GM12878 (cell line): ENCODE results near the gene DGAT2. TPM values are rescaled to one million over a fixed set of nuclear protein-coding genes. Genes with fewer than 3 reads are reported as not detected.

Experiments
- ATAC-seq: fragments of 200-7000 bp; cut with Tn5 transposase; 3 replicates; pipeline ENCODE4 v1.9.1; 2020; ENCODE audit warnings: mild to moderate bottlenecking, moderate library complexity
- BruUV-seq: library from RNA; stranded (reverse); fragments of 400-500 nt; replicated peaks from 2 replicates; lab custom pipeline; 2021; lab: Mats Ljungman, UMichigan
- CTCF ChIA-PET: fragments of 300-600 bp; sonication (Branson Sonifier 250); formaldehyde crosslinking; extraction: SDS; loops from one replicate; lab custom pipeline; 2021; ENCODE audit warnings: inconsistent platforms; lab: Yijun Ruan, JAX
- POLR2A ChIA-PET: fragments of 350-600 bp; formaldehyde crosslinking; extraction: SDS; loops from one replicate; lab custom pipeline; 2021; ENCODE audit warnings: inconsistent platforms; lab: Charles Lee
- RAD21 ChIA-PET: fragments of 300-600 bp; sonication (Branson Sonifier 250); formaldehyde crosslinking; loops from one replicate; lab custom pipeline; 2023; ENCODE audit warnings: antibody characterized with exemption; ENCODE audit not compliant: unreplicated experiment; lab: Charles Lee
- SMC1A ChIA-PET: fragments of 300-600 bp; sonication (Branson Sonifier 250); formaldehyde crosslinking; loops from one replicate; lab custom pipeline; 2023; ENCODE audit not compliant: unreplicated experiment, uncharacterized antibody; lab: Charles Lee
- DNase-seq: peaks from one replicate; pipeline ENCODE4 v3.0.0-alpha.2; 2011; ENCODE audit warnings: low read depth, low spot score
- FAIRE-seq: peaks from 3 replicates; lab custom pipeline; 2011; peaks lifted over from hg19 to GRCh38; lab: Jason Lieb, UNC
- H2AFZ ChIP-seq: 2 replicates; pipeline ENCODE4 v1.6.0; 2011; ENCODE audit warnings: low read depth, low read length, control low read depth; ENCODE audit not compliant: control insufficient read depth
- H3K27ac ChIP-seq: 2 replicates; pipeline ENCODE4 v1.5.1; 2011; ENCODE audit warnings: control low read depth; ENCODE audit not compliant: control insufficient read depth, insufficient read depth
- H3K27me3 ChIP-seq, 2 experiments: replicated peaks in 1 of 2; 2 replicates each; pipeline versions ENCODE4 v1.6.0 to v1.6.1; 2011; ENCODE audit warnings: low read length in 1 of 2; ENCODE audit not compliant: control insufficient read depth in 2 of 2, insufficient read depth in 2 of 2
- H3K36me3 ChIP-seq, 2 experiments: 2 replicates each; pipeline ENCODE4 v1.5.1; 2011; ENCODE audit warnings: low read length in 1 of 2; ENCODE audit not compliant: control insufficient read depth in 2 of 2, insufficient read depth in 2 of 2
- H3K4me1 ChIP-seq: 2 replicates; pipeline ENCODE4 v1.6.1; 2011; ENCODE audit warnings: mild to moderate bottlenecking, low read length, moderate library complexity, mixed read lengths; ENCODE audit not compliant: control insufficient read depth, insufficient read depth
- H3K4me2 ChIP-seq: 2 replicates; pipeline ENCODE4 v1.6.0; 2011; ENCODE audit warnings: control low read depth; ENCODE audit not compliant: control insufficient read depth, insufficient read depth
- H3K4me3 ChIP-seq: fragments of 200-600 bp; sonication (generic); 2 replicates; pipeline ENCODE4 v1.5.1; 2016
- H3K79me2 ChIP-seq: 2 replicates; pipeline ENCODE4 v1.6.0; 2011; ENCODE audit warnings: low read length; ENCODE audit not compliant: control insufficient read depth, insufficient read depth
- H3K9ac ChIP-seq: 2 replicates; pipeline ENCODE4 v1.8.0; 2011; ENCODE audit warnings: low read length, control low read depth, mixed read lengths; ENCODE audit not compliant: control insufficient read depth, insufficient read depth
- H3K9me3 ChIP-seq: replicated peaks from 3 replicates; pipeline ENCODE4 v1.5.1; 2011; ENCODE audit warnings: mild to moderate bottlenecking, low read length; ENCODE audit not compliant: control insufficient read depth, insufficient read depth
- H4K20me1 ChIP-seq: 2 replicates; pipeline ENCODE4 v1.6.0; 2011; ENCODE audit not compliant: control insufficient read depth, insufficient read depth
- EED ChIP-seq: sonication (generic); IDR thresholded peaks from 2 replicates; pipeline ENCODE4 v1.6.1; 2016; ENCODE audit warnings: antibody characterized with exemption, low read depth
- FOS ChIP-seq: IDR thresholded peaks from 3 replicates; pipeline ENCODE4 v1.6.1; 2011; ENCODE audit warnings: borderline replicate concordance; ENCODE audit not compliant: insufficient read length; ENCODE audit errors: extremely low read depth
- HCFC1 ChIP-seq: fragments of 150-350 bp; IDR thresholded peaks from 2 replicates; pipeline ENCODE4 v1.6.1; 2014; ENCODE audit warnings: low read length
- IRF3 ChIP-seq: fragments of 450-650 bp; IDR thresholded peaks from 2 replicates; pipeline ENCODE4 v1.6.1; 2014; ENCODE audit warnings: mild to moderate bottlenecking
- JUND ChIP-seq: IDR thresholded peaks from 2 replicates; pipeline ENCODE4 v1.6.1; 2012; ENCODE audit warnings: low read depth, mild to moderate bottlenecking, low read length, improper control_type of control experiment, moderate library complexity
- MAX ChIP-seq: IDR thresholded peaks from 2 replicates; pipeline ENCODE4 v1.6.1; 2012; ENCODE audit warnings: low read depth, low read length, improper control_type of control experiment
- PBX3 ChIP-seq: IDR thresholded peaks from 2 replicates; pipeline ENCODE4 v1.6.1; 2011; ENCODE audit warnings: mild to moderate bottlenecking, low read depth, low read length, moderate library complexity; ENCODE audit not compliant: insufficient replicate concordance
- POLR2AphosphoS2 ChIP-seq: IDR thresholded peaks from 2 replicates; pipeline ENCODE4 v1.6.1; 2011; ENCODE audit warnings: low read depth, mild to moderate bottlenecking, low read length, improper control_type of control experiment, moderate library complexity
- RELB ChIP-seq: fragments of 450-650 bp; IDR thresholded peaks from 2 replicates; pipeline ENCODE4 v1.6.1; 2017; ENCODE audit warnings: low read depth, mild to moderate bottlenecking, moderate library complexity
- RFX5 ChIP-seq: IDR thresholded peaks from 2 replicates; pipeline ENCODE4 v1.6.1; 2011; ENCODE audit warnings: low read depth, low read length, improper control_type of control experiment
- SMAD1 ChIP-seq: fragments of 450-650 bp; IDR thresholded peaks from 2 replicates; pipeline ENCODE4 v1.6.1; 2018; ENCODE audit warnings: mild to moderate bottlenecking, low read depth; ENCODE audit not compliant: partially characterized antibody
- SPI1 ChIP-seq: IDR thresholded peaks from 2 replicates; pipeline ENCODE4 v1.6.1; 2011; ENCODE audit warnings: low read depth, mild to moderate bottlenecking, low read length, moderate library complexity, borderline replicate concordance; ENCODE audit not compliant: insufficient read depth
- STAT1 ChIP-seq: fragments of 450-650 bp; conservative IDR thresholded peaks from 2 replicates; pipeline ENCODE4 v1.6.1; 2014; ENCODE audit warnings: antibody characterized with exemption, mild to moderate bottlenecking
- TCF7 ChIP-seq: IDR thresholded peaks from 2 replicates; pipeline ENCODE4 v1.6.1; 2014; ENCODE audit warnings: antibody characterized with exemption, borderline replicate concordance
- ZNF274 ChIP-seq: IDR thresholded peaks from one replicate; pipeline ENCODE4 v1.8.0; 2011; ENCODE audit not compliant: insufficient read length, insufficient read depth
- ZSCAN29 ChIP-seq: fragments of 450-650 bp; IDR thresholded peaks from 2 replicates; pipeline ENCODE4 v1.6.1; 2017; ENCODE audit warnings: mild to moderate bottlenecking, moderate library complexity
- WGBS: methylation state at CpG from one replicate; pipeline ENCODE4 v1.1.6; 2016; ENCODE audit warnings: low lambda C conversion rate; ENCODE audit not compliant: insufficient replicate concordance, insufficient coverage; ENCODE audit errors: missing lambda C conversion rate; 5-methylcytosine and 5-hydroxymethylcytosine counted together
- in situ Hi-C: fragments of 300-500 bp; cut with MboI; formaldehyde crosslinking; loops from 9 replicates; pipeline ENCODE4 v1.14.3; 2018; ENCODE audit warnings: mixed read lengths
- intact Hi-C: fragments of 100-400 bp; cut with micrococcal nuclease; formaldehyde crosslinking; loops from one replicate; pipeline ENCODE4 v1.14.2; 2022; ENCODE audit not compliant: unreplicated experiment
- polyA plus RNA-seq, 11 experiments: library from polyadenylated mRNA; depleted of rRNA in 4 of 11; unstranded in 6 of 11; stranded (reverse) in 5 of 11; fragments of >200 nt; fragmentation: Nextera tagmentation in 4 of 11; fragmentation: Illumina TruSeq in 1 of 11; extraction: Ambion mirVana in 4 of 11; extraction: Trizol in 1 of 11; gene quantifications; 1 replicate in 1 of 11; 2 replicates in 10 of 11; pipeline versions ENCODE4 v1.2.1 to v1.2.3, GENCODE V29; 2011 to 2016; ENCODE audit warnings: inconsistent platforms in 2 of 11, missing spikeins in 2 of 11, low read depth in 1 of 11
- total RNA-seq, 4 experiments: library from RNA; depleted of rRNA in 3 of 4; stranded (reverse); fragments of >200 nt in 3 of 4; fragmentation: Illumina TruSeq in 1 of 4; extraction: Trizol in 1 of 4; gene quantifications; 2 replicates each; pipeline versions ENCODE4 v1.2.1 to v1.2.3, GENCODE V29; 2013 to 2021
- TF ChIP-seq, protein P1 (sequence below): IDR thresholded peaks from 2 replicates; pipeline ENCODE4 v1.6.1; 2011; ENCODE audit warnings: low read depth, low read length, improper control_type of control experiment, borderline replicate concordance

Gene DGAT2
- total and polyA plus RNA-seq, 10 of the 15 experiments (the other 5 are each of a cell fraction or from before 2014, with no cell fraction given): 5.1 to 25.9 (median 17.6) TPM

GRCh38 chr11:75802021-75802912 is 33.7 kb downstream of the DGAT2 start:
- CTCF ChIA-PET: interaction anchor here (0.7 to 6.5 kb wide), 39 partner anchors 8 to 516 kb away, joined by 3 to 234 read pairs (median 6); partner anchors contain the start of genes UVRAG and WNT11
- Histone ChIP-seq H4K20me1 (no peaks in the 10 kb centered on the region), H3K27me3 (no peaks in the 10 kb centered on the region), H3K4me3 (no peak overlapping the region), H2AFZ (no peak overlapping the region), H3K4me1 (no peaks in the 10 kb centered on the region), H3K79me2 (no peaks in the 10 kb centered on the region), H3K27ac (no peak overlapping the region), H3K9ac (no peak overlapping the region), H3K36me3 (peaks cover 0 to 7% of the 10 kb centered on the region in 2 experiments; a peak in 2 of 4 replicates), H3K9me3 (no peaks in the 10 kb centered on the region), H3K4me2 (no peak overlapping the region)
- in situ Hi-C loops: no loop called here
- no TSS peak for BruUV-seq
- WGBS: 87% methylated on average over 12 of the region's 12 CpGs
- intact Hi-C loops: loop anchor here (2.0 kb wide), 1 partner anchor 517 kb away; no protein-coding TSS in a partner anchor
- RAD21 ChIA-PET: interaction anchor here (0.9 to 6.1 kb wide), 19 partner anchors 9 to 405 kb away, joined by 3 to 172 read pairs (median 4); partner anchors contain the start of gene UVRAG
- POLR2A ChIA-PET: interaction anchor here (0.8 to 2.3 kb wide), 7 partner anchors 8 to 71 kb away, joined by 3 to 6 read pairs (median 3); no protein-coding TSS in a partner anchor
- SMC1A ChIA-PET: interaction anchor here (0.8 to 6.2 kb wide), 24 partner anchors 8 to 350 kb away, joined by 3 to 238 read pairs (median 6); no protein-coding TSS in a partner anchor
- ATAC-seq (no peak), FAIRE-seq (no peak), DNase-seq (no peak)
- TF ChIP-seq, protein P1, sequence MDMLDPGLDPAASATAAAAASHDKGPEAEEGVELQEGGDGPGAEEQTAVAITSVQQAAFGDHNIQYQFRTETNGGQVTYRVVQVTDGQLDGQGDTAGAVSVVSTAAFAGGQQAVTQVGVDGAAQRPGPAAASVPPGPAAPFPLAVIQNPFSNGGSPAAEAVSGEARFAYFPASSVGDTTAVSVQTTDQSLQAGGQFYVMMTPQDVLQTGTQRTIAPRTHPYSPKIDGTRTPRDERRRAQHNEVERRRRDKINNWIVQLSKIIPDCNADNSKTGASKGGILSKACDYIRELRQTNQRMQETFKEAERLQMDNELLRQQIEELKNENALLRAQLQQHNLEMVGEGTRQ: no peak
- TF ChIP-seq HCFC1 (no peak), JUND (no peak), RELB (no peak), ZNF274 (no peak), FOS (no peak), TCF7 (no peak), MAX (no peak), STAT1 (no peak), SMAD1 (no peak), IRF3 (no peak), ZSCAN29 (no peak), RFX5 (no peak), EED (no peak), PBX3 (no peak), SPI1 (no peak), POLR2AphosphoS2 (no peak)
